Activated T-cell treated with anti-CD3 and anti-CD28 coated beads, Interleukin-2, amount 50 U/mL, for 1 hour (primary cell): Measurements from ENCODE around the gene DNMT3L.
"Not testable (repeated sequence)": the region's sequence is repeated elsewhere in the genome, so short reads cannot be mapped to it uniquely, and the experiment has no call there.

Experiments used
- DNase-seq: peaks from one replicate; pipeline ENCODE4 v3.0.0-alpha.2; 2020

DNMT3L gene

DNA sequence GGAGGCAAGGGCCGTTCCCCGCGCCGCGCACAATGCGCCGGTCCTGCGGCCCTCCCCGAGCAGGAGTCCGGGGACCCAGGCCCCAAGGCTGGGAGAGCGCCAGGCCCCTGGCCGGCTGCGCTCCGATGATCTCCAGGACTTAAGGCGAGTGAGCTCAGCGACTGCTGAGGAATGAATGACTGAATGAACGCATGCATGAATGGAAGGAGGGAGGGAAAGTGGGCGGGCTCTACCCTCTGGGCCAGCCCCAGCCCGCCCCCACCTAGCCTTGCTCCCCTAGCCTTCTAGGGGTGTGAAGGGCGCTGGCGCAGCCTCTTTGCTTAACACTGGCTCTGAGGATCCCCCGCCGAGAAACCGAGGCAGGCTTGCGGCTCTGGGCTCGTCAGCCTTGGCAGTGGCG is 20.4 kb downstream of the DNMT3L start:
- not testable (repeated sequence) for DNase-seq

DNA sequence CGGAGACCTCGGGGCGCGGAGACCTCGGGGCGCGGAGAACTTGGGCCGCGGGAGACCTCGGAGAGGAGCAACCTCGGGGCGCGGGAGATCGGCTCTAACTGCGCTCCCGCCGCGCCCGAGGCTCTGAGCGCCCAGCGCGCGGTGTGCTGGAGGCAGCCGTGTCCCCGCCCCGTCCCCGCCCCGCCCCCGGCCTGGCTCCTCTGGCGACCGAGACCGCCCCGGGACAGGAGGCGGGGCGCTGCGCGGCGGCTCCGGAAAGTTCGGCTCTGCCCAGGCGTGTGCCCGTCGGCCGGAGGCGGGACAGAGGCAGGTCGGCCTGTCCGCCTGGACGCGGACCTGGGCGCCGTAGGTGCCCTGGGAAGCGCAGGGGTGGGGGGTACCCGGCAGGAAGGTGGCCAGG is 20.9 kb downstream of the DNMT3L start, which contains the start of gene ICOSLG:
Gene ICOSLG, minus strand, starts transcription at position 102 of the 400 bp plus-strand sequence. CDS start 126 bp downstream, outside the sequence.
- not testable (repeated sequence) for DNase-seq

DNA sequence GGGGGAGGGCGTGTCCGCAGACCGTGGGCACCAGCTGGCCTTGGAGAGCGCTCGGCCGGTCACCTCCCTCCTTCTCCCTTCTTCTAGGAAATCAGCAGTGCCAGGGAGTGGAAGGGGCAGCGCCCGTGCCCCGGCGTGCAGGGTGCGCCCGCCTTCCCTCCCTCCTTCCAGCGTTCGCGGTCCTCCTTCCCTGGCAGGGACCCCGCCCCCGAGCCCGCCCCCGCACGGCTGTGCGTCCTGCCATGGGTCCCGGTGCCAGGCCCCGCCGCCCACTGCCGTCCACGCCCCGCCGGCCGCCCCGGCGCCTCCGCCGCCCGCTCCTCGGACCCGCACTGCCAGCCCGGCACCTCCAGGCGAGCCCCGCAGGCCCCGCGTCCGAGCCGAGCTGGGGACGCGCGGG is 21.3 kb downstream of the DNMT3L start:
- not testable (repeated sequence) for DNase-seq

DNA sequence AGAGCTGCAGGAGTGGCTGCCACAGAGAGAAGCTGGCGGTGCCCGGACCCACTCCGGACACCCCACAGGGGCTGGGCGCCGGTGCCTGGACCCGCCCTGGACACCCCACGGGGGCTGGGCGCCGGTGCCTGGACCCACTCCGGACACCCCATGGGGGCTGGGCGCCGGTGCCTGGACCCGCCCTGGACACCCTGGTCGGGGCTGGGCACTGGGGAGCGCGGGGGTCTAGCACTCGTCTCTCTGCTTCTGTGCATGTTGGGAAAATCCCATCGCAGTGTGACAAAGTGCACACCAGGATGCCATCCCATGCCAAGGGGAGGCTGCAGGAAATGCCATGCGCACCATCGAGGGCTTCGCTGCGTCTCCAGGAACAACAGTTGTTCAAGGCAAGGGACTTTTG is 32.1 kb downstream of the DNMT3L start:
- not testable (repeated sequence) for DNase-seq

DNA sequence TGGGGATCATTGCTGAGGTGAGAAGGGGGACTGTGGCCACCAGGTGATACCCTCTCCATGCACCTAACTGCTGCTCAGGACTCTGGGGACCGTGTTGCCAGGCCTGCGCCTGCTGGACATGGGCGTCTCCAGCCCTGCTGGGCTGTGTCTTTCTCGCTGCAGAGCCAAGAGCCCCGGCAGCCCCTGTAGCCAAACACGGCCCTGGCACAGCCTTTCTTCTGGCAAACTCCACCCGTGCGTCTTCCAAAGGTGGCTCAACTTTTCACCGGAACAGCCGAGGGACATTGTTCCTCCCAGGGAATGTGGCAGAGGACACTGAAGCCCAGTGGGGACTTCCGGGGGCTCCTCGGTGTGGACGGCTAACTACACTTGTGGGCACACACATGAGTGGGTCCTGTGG is 33.6 kb downstream of the DNMT3L start:
- DNase-seq, result not testable (repeated sequence)

DNA sequence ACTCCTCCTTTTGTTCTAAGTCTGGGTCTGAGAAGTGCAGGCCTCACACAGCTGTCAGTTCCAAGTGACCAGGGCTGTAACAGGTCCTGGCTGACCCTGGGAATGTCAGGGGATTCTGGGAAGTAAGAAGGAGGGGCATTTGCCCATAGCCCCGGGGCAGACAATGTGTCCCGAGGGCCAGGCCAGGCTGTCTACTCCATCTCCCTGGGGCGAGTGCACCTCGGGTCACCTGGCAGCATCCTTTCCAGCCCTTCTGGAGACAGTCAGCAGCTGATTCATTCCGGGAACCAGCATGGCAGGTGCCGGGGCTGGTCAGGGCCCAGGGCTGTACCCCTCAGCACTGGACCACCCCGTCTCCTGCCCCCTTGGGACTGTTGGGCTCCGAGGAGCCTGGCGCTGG is 34.1 kb downstream of the DNMT3L start:
- DNase-seq, result not testable (repeated sequence)

DNA sequence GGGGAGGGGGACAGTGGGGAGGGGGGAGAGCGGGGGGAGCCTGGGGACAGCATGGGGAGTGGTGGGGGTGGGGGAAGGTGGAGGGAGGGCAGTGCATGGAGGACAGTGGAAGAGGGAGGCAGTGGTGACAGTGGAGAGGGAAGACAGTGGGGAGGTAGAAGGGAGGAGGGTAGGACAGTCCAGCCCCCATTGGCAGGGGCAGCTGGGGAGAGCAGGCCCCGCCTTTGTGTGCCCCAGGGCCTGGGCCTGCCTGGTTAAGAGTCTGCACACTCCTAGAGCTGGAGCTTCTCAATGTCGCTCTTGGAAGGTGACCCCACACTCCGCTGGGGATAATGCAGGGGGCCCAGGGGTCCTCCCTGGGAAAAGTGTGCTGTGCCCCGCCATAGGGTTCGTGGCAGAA is 36.1 kb downstream of the DNMT3L start:
- DNase-seq, result not testable (repeated sequence)

DNA sequence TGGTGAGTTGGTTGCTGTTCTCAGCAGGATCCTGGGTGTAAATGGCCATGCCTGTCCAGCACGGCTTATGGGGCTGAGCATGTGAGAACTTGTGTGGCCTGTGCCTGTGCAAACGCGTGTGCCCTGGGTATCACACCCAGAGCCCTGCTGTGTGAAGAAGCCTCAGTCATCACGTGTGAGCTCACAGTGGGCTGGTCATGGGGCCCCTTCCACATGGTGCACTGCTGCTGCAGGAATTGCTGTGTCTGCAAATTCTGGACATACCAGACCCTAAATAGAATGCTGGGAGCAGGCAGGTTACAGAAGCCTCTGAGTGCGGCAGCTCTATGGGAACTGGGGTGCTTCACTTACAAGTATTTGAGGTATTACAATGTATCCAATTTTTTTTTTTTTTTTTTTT is 38.4 kb downstream of the DNMT3L start:
- DNase-seq, result not testable (repeated sequence)

DNA sequence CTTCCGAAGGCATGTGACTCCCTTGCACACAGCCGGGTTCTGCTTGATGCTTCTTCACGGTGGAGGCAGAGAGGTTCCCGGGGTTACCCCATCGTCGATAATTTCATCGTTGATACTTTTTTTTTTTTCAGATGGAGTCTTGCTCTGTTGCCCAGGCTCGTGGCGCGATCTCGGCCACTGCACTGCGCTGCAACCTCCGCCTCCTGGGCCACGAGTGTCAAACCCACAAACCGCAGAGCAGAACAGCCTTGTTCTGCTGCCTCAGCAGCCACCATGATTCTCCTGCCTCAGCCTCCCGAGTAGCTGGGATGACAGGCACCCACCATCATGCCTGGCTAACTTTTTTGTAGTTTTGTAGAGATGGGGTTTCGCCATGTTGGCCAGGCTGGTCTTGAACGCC is 41.0 kb downstream of the DNMT3L start:
- not testable (repeated sequence) for DNase-seq

DNA sequence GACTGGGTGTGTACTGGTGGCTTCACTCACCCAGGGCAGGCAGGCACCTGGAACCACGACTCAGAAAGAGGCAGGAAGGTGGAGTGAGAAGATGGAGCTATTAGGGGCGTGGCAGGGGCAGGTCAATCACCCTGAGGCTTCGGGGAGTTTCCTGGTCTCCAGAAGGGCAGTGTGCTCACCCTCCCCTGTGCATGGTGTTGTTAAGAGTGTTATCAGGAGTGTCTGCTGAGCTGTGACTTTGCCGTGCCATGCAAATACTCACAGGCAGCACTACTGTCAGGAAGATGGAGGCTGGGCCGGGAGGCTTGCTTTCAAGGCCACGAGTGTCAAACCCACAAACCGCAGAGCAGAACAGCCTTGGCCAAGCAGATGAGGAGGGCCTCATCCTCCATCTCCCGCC is 43.2 kb downstream of the DNMT3L start:
- not testable (repeated sequence) for DNase-seq

DNA sequence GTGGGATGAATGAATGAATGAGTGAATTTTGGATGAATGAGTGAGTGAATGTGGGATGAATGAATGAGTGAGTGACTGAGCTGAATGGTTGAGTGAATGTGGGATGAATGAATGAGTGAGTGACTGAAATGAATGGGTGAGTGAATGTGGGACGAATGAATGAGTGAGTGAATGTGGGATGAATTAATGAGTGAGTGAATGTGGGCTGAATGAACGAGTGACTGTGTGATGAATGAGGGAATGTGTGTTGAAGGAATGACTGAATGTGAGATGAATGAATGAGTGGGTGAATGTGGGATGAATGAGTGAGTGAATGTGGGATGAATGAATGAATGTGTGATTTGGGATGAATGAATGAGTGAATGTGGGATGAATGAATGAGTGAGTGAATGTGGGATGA is 49.7 kb downstream of the DNMT3L start:
- DNase-seq, result not testable (repeated sequence)

DNA sequence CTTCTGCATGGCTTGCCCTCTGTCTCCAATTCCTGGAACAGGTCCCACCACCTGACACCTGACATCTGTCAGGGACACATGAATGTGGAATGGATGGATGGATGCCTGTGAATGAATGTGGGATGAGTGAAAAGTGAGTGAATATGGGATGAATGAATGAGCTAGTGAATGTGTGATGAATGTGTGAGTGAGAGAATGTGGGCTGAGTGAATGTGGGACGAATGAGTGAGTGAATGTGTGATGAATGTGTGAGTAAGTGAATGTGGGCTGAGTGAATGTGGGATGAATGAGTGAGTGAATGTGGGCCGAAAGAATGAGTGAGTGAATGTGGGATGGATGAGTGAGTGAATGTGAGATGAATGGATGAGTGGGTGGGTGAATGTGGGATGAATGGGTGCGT is 50.1 kb downstream of the DNMT3L start:
- not testable (repeated sequence) for DNase-seq

DNA sequence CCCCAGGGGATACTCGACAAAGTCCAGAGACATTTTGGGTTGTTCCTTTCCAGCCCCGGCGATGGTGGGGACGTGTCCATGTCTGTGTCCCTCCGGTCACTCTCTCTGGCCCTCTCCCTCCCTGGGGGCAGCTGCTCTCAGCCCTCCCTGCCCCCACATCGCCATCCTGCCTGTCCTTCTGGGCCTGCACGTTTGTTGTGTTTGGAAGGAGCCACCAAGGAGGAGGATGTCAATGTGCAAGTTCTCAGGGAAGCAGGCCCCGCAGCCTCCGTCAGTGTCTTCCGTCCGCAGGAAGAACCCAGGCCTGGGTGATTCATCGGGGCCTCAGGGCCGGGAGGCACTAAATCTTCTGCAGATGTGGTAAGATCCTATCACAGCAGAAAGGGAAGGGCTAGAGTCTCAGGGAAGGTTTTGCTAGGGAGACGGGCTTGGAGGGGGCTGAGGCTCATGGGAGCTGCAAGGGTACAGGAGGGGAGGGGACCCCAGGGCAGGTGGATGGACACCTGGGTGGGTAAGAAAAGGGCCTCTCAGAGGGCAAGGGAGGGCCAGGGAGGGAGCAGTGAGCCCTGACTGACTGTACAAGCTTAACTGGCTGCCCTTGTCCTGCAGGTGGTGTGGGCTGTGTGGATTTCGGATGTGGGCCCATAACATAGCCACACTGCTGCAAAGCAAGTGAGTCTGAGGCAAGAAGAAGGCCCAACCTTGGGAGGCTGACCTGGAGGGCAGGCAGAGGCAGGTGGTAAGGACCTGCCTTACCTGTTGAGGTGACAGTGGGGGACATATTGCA is 53.6 kb downstream of the DNMT3L start:
- DNase-seq, result not testable (repeated sequence)

DNA sequence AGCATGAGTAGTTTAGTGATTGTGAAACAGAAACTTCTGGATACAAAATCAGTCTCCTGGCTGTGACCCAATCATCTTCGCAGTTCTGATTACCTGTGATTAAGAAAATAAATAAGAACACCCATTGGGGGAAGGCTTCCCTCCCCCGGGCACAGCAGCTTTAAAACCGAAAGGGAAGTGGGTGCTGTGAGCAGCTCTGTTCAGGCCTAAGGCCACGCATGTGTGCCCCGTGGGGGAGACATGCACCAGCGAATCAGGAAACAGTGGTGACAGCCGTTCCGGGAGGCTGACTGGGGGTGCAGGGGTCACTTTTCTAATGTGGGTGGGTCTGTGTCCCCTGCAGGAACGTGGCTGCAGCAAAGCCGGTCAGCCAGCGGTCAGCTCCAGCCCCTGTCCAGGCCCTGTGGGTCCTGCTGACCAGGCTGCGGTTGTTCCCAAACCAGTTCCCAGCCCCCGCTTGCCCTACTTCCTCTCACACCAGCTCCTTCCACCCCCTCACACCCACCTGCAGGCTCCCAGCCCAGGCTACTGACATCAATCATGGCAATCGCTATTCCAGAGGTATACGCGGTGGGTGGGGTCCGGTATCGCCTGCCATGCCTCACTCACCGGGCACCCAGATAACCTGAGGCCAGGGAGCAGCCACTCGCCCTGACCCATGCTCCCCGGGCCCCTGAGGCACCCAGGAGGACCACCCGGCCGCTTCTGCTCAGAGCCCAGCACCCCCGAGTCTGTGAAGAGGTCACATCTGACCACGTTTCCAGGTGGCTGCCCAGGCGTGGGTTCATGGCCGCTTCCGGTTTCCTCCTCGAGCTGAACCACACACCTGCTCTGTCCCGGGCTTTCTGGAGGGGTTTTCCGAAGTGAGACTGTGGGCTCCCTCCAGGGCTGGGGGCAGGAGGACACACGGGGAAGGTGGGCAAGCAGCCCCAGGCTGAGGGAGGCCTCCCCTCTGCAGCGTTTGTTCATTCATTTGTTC is 54.7 kb downstream of the DNMT3L start:
- DNase-seq, result not testable (repeated sequence)

DNA sequence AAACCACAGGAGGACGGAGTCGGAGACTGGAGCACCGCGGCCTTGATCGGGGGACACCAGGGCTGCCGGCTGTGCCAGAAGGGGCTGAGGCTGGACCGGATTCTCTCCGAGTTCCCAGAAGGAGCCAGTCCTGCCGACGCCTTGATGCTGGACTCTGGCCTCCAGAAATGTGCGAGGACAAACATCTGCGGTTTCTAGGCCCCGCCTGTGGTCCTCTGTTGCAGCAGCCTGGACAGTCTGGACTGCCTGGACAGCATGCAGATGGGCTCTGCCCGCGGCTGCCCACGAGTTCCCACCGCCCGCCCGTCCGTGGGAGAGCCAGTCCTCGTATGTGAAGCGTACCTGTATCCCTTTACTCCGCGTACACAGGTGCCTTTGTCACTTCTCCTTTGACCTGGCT is 55.5 kb downstream of the DNMT3L start:
- not testable (repeated sequence) for DNase-seq

DNA sequence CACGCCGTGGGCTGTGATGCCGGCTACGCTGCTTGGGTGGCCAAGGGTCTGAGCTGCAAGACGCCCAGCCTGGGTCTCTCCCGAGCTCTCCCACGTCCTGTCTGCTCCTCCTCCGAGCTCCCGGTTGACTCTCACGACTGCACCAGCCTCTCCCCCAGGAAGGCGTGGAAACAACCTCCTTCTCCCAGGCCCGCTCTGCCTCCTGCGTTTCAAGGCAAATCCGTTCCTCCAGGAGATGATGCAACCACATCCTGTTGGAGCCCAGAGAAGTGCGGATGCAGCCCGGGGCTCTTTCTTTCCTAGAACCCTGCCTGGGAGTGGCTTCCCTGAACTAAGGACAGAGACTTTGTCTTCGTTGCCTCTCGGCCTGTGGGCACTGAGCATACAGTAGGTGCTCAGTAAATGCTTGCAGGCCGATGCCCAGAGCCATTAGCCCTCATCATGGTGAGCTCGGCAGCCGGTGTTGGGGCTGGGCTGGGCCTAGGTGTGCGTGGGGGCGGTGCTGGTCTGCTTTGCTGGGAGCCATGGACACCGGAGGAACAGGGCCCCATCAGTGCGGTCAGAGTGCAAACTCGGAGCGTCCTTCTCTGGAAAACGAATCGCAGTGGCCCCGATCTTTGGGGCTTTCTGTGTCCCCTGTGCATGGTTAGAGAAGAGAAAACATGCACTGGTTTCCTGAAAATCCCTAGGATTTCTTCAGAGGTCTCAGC is 59.0 kb downstream of the DNMT3L start:
- not testable (repeated sequence) for DNase-seq

DNA sequence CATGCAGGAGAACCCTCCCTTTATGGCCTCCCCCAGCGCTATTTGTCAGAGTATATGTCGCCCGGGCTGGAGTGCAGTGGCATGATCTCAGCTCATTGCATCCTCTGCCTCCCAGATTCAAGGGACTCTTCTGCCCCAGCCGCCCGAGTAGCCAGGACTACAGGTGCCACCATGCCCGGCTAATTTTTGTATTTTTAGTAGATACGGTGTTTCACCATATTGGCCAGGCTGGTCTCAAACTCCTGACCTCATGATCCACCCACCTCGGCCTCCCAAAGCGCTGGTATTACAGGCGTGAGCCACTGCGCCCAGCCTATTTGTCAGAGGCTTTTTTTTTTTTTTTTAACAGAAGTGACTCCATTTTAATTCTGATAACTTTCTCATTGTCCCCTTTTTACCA is 61.7 kb downstream of the DNMT3L start:
- DNase-seq, result not testable (repeated sequence)

DNA sequence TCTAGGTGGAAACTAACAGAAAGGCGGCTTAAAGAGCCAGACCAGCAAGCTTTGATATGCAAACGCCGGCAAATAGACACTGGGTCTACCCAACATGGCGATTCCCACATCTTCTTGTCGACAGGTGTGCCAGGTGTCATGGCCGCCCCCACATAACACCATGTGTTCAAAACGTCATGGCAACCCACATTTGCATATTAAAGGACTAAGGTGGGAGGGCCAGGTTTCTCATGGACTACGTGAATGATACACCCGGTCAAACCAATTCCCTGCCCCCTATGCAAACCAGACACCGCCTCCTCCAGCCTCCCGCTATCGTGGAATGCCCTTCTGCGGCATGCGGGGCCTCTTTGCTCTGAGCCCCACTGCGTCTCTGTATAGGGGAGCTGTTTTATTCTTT is 62.2 kb downstream of the DNMT3L start:
- no peak for DNase-seq

DNA sequence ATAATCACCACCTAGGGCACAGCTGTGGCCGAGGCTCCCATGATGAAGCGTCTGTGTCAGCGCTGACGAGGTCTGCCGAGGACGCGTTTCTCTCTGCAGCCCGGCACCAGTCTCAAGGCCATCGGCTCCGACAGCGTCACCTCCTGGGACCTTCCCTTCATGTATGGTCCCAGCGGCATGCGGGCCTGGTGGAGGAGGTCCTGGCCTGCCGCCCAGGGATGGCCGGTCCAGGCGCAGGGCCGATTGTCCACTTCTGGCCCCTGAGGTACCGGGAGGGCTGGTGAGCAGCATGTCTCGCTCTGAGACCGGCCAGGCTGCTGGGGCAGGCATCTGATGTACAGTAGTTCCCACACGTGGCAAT is 64.6 kb downstream of the DNMT3L start:
- not testable (repeated sequence) for DNase-seq
